ENCODE results near the gene WDR18. TPM values are rescaled to one million over a fixed set of nuclear protein-coding genes. Genes with fewer than 3 reads are reported as not detected.

Gene WDR18, protein sequence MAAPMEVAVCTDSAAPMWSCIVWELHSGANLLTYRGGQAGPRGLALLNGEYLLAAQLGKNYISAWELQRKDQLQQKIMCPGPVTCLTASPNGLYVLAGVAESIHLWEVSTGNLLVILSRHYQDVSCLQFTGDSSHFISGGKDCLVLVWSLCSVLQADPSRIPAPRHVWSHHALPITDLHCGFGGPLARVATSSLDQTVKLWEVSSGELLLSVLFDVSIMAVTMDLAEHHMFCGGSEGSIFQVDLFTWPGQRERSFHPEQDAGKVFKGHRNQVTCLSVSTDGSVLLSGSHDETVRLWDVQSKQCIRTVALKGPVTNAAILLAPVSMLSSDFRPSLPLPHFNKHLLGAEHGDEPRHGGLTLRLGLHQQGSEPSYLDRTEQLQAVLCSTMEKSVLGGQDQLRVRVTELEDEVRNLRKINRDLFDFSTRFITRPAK
- 43.3 TPM in 2 replicates for total RNA-seq (2022)
- percentile 46 among the genes with signal in this experiment for Bru-seq, nascent RNA
- percentile 55 among the genes with signal in this experiment for BruChase-seq, experiment 1, labeled RNA remaining after a 6-hour chase
- BruChase-seq, experiment 2, labeled RNA remaining after a 2-hour chase, result percentile 48 among the genes with signal in this experiment
- long read RNA-seq, transcript WDR18-202 (10 exons, 1,608 nt), result major isoform, 117 of 145 reads
- long read RNA-seq, transcript WDR18-204 (9 exons, 1,465 nt), result minor isoform, 8 of 145 reads
- long read RNA-seq, partial matches to known transcripts, result 6 of 145 reads
- long read RNA-seq, other reads (novel, unspliced or antisense), result 14 of 145 reads

DNA sequence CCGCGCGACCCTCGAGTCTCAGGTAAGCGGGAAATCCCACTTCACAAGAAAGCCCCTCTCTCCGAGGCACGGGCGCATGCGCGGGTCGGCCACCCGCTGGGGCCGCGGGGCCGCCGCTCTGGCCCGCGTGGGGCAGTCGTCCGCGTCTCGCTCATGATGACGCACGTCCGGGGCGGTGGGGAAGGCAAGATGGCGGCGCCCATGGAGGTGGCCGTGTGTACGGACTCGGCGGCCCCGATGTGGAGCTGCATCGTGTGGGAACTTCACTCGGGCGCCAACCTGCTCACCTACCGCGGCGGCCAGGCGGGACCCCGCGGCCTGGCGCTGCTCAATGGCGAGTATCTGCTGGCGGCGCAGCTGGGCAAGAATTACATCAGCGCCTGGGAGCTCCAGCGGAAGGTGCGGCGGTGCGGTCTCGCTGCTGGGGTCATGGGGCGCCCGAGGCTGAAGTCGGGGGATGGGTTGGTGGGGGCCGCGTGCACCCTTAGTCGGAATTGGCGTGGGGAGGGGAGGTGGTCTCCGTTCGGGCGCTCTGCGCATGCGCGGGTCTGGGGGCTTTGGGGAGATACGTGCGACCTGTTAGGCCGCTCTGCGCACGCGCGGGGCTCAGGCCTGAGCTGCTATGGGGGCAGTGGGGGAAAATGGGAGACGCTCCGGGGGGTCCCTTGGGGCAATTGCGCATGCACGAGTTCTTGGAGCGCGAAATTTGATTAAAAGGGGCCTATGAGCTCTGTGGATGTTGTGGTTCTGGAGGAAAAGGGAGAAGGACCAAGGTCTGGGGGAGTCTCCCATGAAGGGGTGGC is at the start of gene WDR18:
Gene WDR18, plus strand, starts transcription at position 181 of the 803 bp plus-strand sequence. Its CDS starts 9 bp downstream, at position 190.
- CTCF ChIA-PET, result interaction anchor here (0.5 to 1.6 kb wide), 5 partner anchors 12 to 62 kb away, joined by 3 to 9 read pairs (median 4); no protein-coding TSS in a partner anchor
- Mint-ChIP-seq H3K4me1 (ENCODE audit: low read depth, unreplicated experiment) (no peaks in the 10 kb centered on the region), H3K27me3 (ENCODE audit: unreplicated experiment) (no peaks in the 10 kb centered on the region), H3K36me3 (ENCODE audit: insufficient read depth, unreplicated experiment) (peaks cover 19% of the 10 kb centered on the region), H3K4me3 (ENCODE audit: low read depth, unreplicated experiment) (peak within 1 kb of the TSS; percentile 87), H3K27ac (ENCODE audit: unreplicated experiment) (peak within 1 kb of the TSS; percentile 74), H3K9me3 (ENCODE audit: low read depth, unreplicated experiment) (no peaks in the 10 kb centered on the region)
- intact Hi-C loops (cut with micrococcal nuclease; ENCODE audit: unreplicated experiment), result no loop called here
- BruUV-seq (replicated peaks), result no TSS peak
- TF ChIP-seq, protein P1, sequence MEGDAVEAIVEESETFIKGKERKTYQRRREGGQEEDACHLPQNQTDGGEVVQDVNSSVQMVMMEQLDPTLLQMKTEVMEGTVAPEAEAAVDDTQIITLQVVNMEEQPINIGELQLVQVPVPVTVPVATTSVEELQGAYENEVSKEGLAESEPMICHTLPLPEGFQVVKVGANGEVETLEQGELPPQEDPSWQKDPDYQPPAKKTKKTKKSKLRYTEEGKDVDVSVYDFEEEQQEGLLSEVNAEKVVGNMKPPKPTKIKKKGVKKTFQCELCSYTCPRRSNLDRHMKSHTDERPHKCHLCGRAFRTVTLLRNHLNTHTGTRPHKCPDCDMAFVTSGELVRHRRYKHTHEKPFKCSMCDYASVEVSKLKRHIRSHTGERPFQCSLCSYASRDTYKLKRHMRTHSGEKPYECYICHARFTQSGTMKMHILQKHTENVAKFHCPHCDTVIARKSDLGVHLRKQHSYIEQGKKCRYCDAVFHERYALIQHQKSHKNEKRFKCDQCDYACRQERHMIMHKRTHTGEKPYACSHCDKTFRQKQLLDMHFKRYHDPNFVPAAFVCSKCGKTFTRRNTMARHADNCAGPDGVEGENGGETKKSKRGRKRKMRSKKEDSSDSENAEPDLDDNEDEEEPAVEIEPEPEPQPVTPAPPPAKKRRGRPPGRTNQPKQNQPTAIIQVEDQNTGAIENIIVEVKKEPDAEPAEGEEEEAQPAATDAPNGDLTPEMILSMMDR (IDR thresholded peaks at IDR 0.05; ENCODE audit: unreplicated experiment), result no peak
- DNase-seq, result peak; percentile 88

DNA sequence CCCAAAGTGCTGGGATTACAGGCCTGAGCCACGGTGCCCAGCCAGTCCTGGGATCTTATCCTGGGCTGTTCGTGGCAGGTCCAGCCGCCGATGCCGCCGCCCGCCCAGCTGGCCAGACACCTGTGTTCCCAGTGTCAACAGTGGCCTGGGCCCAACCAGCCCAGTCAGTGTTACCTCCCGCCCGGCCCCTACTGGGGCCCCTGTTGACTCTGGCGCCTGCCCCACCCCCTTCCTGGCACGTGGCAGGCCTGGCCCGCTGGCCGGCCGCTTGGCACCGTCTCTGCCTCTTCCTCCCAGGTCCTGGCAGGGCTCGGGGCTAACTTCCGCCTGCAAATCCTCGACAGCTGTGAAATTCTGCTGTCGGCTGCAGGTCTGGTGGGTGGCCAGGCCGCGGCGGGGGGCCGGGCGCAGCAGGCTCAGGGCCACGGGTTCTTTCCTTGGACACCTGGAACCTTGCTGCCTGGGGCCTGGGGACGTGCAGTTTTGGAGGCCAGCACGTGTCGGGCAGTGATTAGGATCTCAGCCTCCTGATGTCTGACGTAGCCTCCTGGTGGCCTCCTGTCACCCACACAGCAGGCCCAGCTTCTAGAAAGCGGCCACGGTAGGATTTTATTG is 49.2 kb upstream of the WDR18 start:
- no TSS peak for BruUV-seq (replicated peaks)
- Mint-ChIP-seq H3K9me3 (ENCODE audit: low read depth, unreplicated experiment) (no peaks in the 10 kb centered on the region), H3K27me3 (ENCODE audit: unreplicated experiment) (peaks cover 26% of the 10 kb centered on the region), H3K4me3 (ENCODE audit: low read depth, unreplicated experiment) (no peak overlapping the region), H3K36me3 (ENCODE audit: insufficient read depth, unreplicated experiment) (peaks cover 6% of the 10 kb centered on the region), H3K27ac (ENCODE audit: unreplicated experiment) (no peak overlapping the region), H3K4me1 (ENCODE audit: low read depth, unreplicated experiment) (peaks cover 2% of the 10 kb centered on the region)
- intact Hi-C loops (cut with micrococcal nuclease; ENCODE audit: unreplicated experiment), result no loop called here
- peak; percentile 86 for DNase-seq
- CTCF ChIA-PET, result no interaction called here
- TF ChIP-seq, protein P1 (IDR thresholded peaks at IDR 0.05; ENCODE audit: unreplicated experiment), result no peak

DNA sequence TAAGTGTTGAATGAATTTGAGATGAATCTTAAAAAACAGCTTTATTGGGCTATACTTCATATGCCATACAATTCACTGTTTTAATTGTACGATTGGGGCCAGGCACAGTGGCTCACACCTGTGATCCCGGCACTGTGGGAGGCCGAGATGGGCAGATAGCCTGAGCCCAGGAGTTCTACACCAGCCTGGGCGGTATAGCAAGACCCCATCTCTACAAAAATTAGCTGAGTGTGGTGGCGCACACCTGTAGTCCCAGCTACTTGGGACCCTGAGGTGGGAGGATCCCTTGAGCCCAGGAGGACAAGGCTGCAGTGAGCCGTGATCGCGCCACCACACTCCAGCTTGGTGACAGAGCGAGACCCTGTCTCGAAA is 48.0 kb upstream of the WDR18 start:
- Mint-ChIP-seq H3K4me1 (ENCODE audit: low read depth, unreplicated experiment) (peaks cover 9% of the 10 kb centered on the region), H3K4me3 (ENCODE audit: low read depth, unreplicated experiment) (no peak overlapping the region), H3K27me3 (ENCODE audit: unreplicated experiment) (peaks cover 32% of the 10 kb centered on the region), H3K27ac (ENCODE audit: unreplicated experiment) (no peak overlapping the region), H3K9me3 (ENCODE audit: low read depth, unreplicated experiment) (no peaks in the 10 kb centered on the region), H3K36me3 (ENCODE audit: insufficient read depth, unreplicated experiment) (peaks cover 12% of the 10 kb centered on the region)
- no peak for DNase-seq
- no TSS peak for BruUV-seq (replicated peaks)
- intact Hi-C loops (cut with micrococcal nuclease; ENCODE audit: unreplicated experiment), result no loop called here
- CTCF ChIA-PET, result no interaction called here
- TF ChIP-seq, protein P1 (IDR thresholded peaks at IDR 0.05; ENCODE audit: unreplicated experiment), result no peak

DNA sequence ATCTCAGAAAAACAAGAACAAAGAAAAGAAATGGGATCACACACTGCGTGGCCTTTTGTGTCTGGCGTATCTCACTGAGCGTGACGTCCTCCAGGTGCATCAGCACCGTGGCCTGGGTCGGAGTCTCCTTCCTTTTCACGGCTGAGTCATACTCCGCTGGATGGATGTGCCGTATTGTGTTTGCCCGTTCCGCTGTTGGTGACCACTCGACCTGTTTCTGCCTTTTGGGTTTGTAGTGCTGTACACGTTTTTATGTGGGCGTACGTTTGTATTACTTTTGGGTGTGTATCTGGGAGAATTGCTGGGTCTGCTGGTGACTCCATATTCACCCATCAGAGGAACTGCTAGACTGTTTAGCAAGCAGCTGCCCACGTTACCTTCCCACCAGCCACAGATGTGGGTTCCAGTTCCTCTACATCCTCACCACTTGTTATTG is 46.9 kb upstream of the WDR18 start:
- H3K9me3 Mint-ChIP-seq (ENCODE audit: low read depth, unreplicated experiment), result no peaks in the 10 kb centered on the region
- no TSS peak for BruUV-seq (replicated peaks)
- no peak overlapping the region for H3K4me3 Mint-ChIP-seq (ENCODE audit: low read depth, unreplicated experiment)
- H3K4me1 Mint-ChIP-seq (ENCODE audit: low read depth, unreplicated experiment), result peaks cover 17% of the 10 kb centered on the region
- intact Hi-C loops (cut with micrococcal nuclease; ENCODE audit: unreplicated experiment), result no loop called here
- H3K36me3 Mint-ChIP-seq (ENCODE audit: insufficient read depth, unreplicated experiment), result peaks cover 12% of the 10 kb centered on the region
- DNase-seq, result no peak
- H3K27ac Mint-ChIP-seq (ENCODE audit: unreplicated experiment), result no peak overlapping the region
- H3K27me3 Mint-ChIP-seq (ENCODE audit: unreplicated experiment), result peaks cover 30% of the 10 kb centered on the region
- TF ChIP-seq, protein P1 (IDR thresholded peaks at IDR 0.05; ENCODE audit: unreplicated experiment), result no peak
- CTCF ChIA-PET, result no interaction called here

Data from Calu3 (cell line).